Stimulated activated CD4-positive, alpha-beta T cell treated with anti-CD3 and anti-CD28 coated beads, Interleukin-4, amount 100 ng/mL, for 48 hours (primary cell): Measurements from ENCODE around the gene PRSS22.

ENCODE experiments used
- DNase-seq, 2 donors: peaks; one replicate each; pipeline ENCODE4 v3.0.0-alpha.2; 2020; ENCODE audit warnings: low read depth in 2 of 2

Gene PRSS22

DNA sequence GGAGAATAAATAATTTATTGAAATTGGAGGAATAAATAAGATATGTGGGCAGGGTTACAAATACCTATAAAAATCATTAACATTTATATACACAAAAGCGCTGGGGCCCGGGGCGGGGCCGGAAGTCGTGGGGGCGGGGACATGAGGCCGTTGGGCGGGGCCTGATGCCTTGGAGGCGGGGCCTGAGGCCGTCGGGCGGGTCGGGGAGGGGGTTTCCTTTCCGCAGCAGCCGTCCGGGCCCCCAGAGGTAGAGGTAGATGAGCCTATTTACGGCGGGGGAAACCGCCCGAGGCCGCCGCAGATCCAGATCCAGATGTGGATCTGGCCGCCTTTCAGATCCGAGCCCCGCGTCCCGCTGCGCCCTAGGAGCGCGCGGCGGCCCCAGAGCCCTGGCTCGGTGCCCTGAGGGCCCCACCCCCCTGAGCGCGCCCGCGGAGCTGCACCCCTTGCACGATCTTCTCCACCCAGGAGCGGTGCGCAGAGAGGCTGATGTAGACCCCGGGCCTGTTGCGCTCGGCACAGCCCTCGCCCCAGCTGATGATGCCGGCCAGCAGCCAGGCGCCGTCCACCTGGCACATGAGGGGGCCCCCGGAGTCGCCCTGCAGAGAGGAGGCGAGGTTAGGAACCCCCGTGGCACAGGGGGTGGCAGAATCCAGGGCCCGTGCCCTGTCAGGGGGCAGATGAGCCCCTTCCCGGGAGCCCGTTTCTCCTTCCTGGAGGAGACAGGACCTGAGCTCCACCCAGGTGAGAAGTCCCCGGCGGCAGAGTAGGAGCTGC is 5.1 kb downstream of the PRSS22 start:
- DNase-seq: no peak

GRCh38 chr16:2852003-2852730 is 5.8 kb downstream of the PRSS22 start:
- no peak for DNase-seq

GRCh38 chr16:2848933-2849725 is 8.8 kb downstream of the PRSS22 start:
- no peak for DNase-seq

GRCh38 chr16:2846511-2847310 is 11.3 kb downstream of the PRSS22 start:
- no peak for DNase-seq

DNA sequence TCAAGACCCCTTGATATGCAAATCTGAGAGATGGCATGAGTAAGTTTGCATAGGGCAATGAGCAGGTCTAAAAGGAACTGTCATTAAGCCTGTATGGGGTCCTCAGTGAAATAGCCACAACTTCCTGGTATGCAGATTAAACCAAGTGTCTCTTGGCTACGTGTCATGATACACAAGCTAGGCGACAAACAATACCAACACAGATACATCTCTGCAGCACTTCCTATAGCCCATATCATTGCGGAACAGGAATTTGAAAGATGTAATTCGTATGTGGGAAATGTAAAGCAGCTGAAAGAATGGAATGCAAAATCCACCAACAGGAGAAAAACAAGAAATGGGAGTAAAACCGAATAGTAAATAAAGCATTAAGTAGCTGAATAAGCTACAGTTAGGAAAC is 12.9 kb downstream of the PRSS22 start:
- DNase-seq: no peak

DNA sequence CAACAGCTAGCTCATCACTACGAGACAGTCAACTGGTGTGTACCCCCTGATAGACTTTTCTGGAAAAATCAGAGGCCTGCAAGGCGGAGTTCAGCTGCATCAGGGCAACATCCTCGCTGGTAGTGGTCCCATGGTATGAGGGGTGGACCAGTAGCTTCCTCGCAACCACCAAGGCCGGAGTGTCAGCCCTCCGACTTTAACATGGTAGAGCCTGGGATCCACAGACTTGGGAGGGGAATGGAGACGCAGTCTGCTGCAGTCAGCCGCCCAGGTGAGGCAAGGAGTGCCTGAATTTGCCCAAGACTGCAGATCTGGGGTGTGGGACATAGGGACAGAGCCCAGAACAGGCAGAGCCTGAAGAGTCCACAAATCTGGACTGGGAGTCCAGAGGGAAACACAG is 14.4 kb downstream of the PRSS22 start:
- no peak for DNase-seq

DNA sequence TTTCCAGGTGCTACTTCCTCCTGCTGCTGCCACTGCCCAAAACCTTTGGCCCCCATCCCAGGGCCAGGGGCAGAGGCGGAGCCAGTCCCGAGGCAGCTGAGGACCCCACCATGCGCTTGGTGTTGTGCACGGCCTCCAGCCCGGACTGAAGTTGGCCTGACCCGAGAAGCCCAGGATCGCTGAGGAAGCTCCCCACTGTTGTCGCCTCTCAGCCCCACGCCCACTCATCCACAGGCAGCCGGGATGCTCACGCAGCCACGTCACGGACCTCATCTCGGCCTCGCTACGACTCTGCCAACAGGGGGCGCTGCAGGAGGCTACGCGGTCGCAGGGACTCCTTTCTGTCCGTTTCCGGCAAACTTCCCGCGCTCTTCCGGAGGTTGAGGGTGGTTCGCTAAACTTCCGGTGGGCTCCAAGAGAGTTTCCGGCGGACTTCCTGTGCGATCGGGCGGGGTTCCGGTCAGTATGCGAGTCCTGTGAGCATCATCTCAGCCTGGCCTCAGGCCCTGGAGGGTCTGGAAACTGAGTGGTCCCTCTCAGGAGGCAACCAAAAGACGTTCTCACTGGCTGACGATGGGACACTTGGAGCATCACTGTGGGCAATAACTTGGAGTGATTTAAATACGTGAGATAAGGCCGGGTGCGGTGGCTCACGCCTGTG is 15.5 kb downstream of the PRSS22 start:
- DNase-seq: peak; percentile 83 to 94

- DNase-seq: no peak
Measured at GRCh38 chr16:2841606-2842339, 16.2 kb downstream of the PRSS22 start.

DNA sequence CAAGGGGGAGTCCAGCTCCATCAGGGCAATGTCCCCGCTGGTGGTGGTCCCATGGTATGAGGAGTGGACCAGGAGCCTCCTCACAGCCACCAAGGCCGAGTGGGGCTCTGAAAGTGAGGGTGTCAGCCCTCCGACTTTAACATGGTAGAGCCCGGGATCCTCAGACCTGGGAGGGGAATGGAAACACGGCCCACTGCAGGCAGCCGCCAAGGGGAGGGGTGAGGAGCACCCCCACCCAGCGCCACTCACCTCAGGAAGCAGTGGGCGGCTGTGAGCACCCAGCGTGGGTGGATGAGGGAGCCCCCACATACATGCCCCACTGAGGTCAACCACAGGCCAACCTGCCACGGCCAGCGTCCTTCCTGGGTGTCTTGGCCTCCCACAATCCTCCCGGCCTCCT is 17.1 kb downstream of the PRSS22 start:
- DNase-seq: no peak

GRCh38 chr16:2839650-2840450 is 18.1 kb downstream of the PRSS22 start:
- DNase-seq: no peak

DNA sequence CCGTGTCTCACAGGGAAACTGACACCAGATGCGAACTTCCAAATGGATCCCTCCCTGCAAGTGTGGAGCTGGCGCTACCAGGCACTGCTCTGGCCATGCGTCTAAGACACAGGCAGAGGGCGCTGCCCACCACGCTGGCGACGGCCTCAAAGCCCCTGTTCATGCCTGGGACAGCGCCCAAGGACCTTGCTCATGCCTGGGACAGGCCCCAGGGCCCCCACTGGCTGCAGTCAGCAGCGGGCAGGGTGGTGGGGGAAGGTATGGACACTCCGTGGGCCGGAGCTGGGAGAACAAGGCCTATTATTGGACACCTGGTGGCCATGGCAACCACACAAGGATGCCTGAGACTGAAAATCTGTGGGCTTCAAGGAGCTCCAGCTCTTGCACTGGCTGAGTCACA is 19.0 kb downstream of the PRSS22 start:
- peak in 1 of 2 donors; percentile 51 for DNase-seq

- no peak for DNase-seq
Measured at GRCh38 chr16:2836646-2837508, 21.1 kb downstream of the PRSS22 start.

DNA sequence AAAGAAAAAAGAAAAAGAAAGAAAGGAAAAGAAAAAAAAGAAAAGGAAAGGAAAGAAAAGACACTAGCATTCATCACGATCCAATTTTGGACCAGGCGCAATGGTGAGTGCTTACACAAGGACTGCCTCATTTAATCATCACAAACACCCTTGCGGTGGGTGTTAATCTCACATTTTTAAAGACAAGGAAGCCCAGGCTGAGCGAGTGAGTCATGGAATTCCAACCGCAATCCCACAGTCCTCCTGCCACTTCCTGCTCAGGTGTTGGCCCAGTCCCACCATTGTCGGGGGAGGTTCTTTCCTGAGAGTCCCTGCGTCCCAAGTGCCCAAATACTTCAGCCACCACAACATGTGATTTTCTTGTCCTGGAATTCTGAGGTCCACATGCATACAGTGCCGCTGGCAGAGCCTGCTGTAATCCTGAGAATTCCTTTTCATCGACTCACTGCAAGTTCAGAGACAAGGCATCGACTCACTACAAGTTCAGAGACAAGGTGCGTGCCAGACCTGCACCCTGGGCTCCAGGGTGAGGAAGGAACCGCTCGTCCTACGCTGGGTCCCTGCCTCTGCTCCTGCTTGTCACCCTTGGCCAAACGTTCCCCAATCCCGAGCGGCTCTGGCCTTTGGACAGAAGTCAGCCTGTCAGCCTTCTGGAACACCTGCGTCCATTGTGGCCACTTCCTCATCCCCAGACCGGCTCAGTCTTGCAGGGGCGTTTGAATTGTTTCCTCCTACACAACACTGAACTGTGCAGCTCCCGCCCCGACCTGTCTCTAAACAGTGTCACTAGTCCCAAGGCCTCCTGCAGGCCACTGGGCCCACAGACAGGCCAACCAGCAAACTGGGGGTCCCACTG is 22.1 kb downstream of the PRSS22 start:
- DNase-seq: no peak

DNA sequence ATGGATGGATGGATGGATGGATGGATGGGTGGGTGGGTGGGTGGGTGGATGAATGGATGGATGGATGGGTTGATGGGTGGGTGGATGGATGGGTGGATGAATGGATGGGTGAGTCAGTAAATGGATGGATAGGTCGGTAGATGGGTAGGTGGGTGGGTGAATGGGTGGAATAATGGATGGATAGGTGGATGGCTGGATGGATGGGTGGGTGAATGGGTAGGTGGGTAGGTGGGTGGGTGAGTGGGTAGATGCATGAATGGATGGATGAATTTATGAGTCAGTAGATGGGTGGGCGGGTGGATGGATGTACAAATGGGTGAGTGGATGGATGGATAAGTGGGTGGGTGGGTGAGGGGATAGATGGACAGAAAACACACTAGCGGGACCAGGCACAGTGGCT is 23.0 kb downstream of the PRSS22 start:
- no peak for DNase-seq

GRCh38 chr16:2833776-2834175 is 24.2 kb downstream of the PRSS22 start:
- DNase-seq: no peak

GRCh38 chr16:2831203-2831602 is 26.8 kb downstream of the PRSS22 start:
- DNase-seq: no peak

DNA sequence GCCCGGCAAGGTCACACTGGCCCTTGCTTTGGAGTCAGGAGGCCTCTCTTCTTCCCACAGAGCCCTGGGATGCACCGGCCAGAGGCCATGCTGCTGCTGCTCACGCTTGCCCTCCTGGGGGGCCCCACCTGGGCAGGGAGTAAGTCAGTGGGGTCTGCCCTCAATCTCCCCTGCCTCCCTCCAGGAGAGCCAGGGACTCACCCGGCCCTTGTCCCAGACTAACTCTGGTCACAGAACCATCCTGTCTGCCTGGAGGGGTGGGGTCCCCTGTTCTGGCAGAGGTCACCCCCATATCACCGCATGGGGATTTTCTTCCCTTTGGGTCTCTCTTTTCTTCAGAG is 27.6 kb downstream of the PRSS22 start:
- DNase-seq: no peak
